ENCODE data around the gene HMG20A.

HMG20A gene

GRCh38 chr15:77476995-77477394 is 56.3 kb downstream of the HMG20A start:
- DNase-seq (ENCODE audit: low spot score) = no peak

GRCh38 chr15:77478051-77478450 is 57.4 kb downstream of the HMG20A start:
- no peak for DNase-seq (ENCODE audit: low spot score)

- no peak for DNase-seq (ENCODE audit: low spot score)
Measured at GRCh38 chr15:77479015-77479414, 58.3 kb downstream of the HMG20A start.

GRCh38 chr15:77480859-77481633 is 60.4 kb downstream of the HMG20A start:
- DNase-seq (ENCODE audit: low spot score) = no peak

GRCh38 chr15:77481670-77482069 is 61.0 kb downstream of the HMG20A start:
- DNase-seq (ENCODE audit: low spot score) = no peak

- DNase-seq (ENCODE audit: low spot score) = no peak
Measured at GRCh38 chr15:77482570-77482969, 61.9 kb downstream of the HMG20A start.

- DNase-seq (ENCODE audit: low spot score) = no peak
Measured at GRCh38 chr15:77483425-77484140, 62.9 kb downstream of the HMG20A start.

- DNase-seq (ENCODE audit: low spot score) = no peak
Measured at GRCh38 chr15:77484994-77485393, 64.3 kb downstream of the HMG20A start.

- DNase-seq (ENCODE audit: low spot score) = no peak
Measured at GRCh38 chr15:77486542-77487468, 66.1 kb downstream of the HMG20A start.

GRCh38 chr15:77487469-77487842 is 66.8 kb downstream of the HMG20A start:
- DNase-seq (ENCODE audit: low spot score) = no peak

- DNase-seq (ENCODE audit: low spot score) = no peak
Measured at GRCh38 chr15:77487888-77488287, 67.2 kb downstream of the HMG20A start.

- DNase-seq (ENCODE audit: low spot score) = no peak
Measured at GRCh38 chr15:77489647-77490046, 69.0 kb downstream of the HMG20A start.

- DNase-seq (ENCODE audit: low spot score) = no peak
Measured at GRCh38 chr15:77493324-77493907, 72.7 kb downstream of the HMG20A start.

- no peak for DNase-seq (ENCODE audit: low spot score)
Measured at GRCh38 chr15:77494073-77494867, 73.6 kb downstream of the HMG20A start.

GRCh38 chr15:77494964-77495363 is 74.3 kb downstream of the HMG20A start:
- no peak for DNase-seq (ENCODE audit: low spot score)

- no peak for DNase-seq (ENCODE audit: low spot score)
Measured at GRCh38 chr15:77495838-77496596, 75.3 kb downstream of the HMG20A start.

GRCh38 chr15:77496715-77497109 is 76.0 kb downstream of the HMG20A start:
- DNase-seq (ENCODE audit: low spot score) = peak; percentile 74

- DNase-seq (ENCODE audit: low spot score) = no peak
Measured at GRCh38 chr15:77497110-77497737, 76.5 kb downstream of the HMG20A start.

GRCh38 chr15:77497942-77498361 is 77.3 kb downstream of the HMG20A start:
- no peak for DNase-seq (ENCODE audit: low spot score)
